Hindlimb muscle (tissue), 1 donor: ENCODE measurements around the gene PPP2R5C. TPM values are rescaled to one million over a fixed set of nuclear protein-coding genes. Genes with fewer than 3 reads are reported as not detected.
A peak's percentile ranks its signal among the peaks of the same experiment; 100 is the strongest.

Source experiments
- DNase-seq: peaks from one replicate; pipeline ENCODE4 v3.0.0-alpha.2; 2013
- polyA plus RNA-seq: library from polyadenylated mRNA; unstranded; fragments of 120-200 nt; gene quantifications from one replicate; pipeline ENCODE4 v1.2.1, GENCODE V29; 2013; ENCODE audit not compliant: insufficient read length

Gene PPP2R5C
- polyA plus RNA-seq, 1 donor = 62.3 TPM

DNA sequence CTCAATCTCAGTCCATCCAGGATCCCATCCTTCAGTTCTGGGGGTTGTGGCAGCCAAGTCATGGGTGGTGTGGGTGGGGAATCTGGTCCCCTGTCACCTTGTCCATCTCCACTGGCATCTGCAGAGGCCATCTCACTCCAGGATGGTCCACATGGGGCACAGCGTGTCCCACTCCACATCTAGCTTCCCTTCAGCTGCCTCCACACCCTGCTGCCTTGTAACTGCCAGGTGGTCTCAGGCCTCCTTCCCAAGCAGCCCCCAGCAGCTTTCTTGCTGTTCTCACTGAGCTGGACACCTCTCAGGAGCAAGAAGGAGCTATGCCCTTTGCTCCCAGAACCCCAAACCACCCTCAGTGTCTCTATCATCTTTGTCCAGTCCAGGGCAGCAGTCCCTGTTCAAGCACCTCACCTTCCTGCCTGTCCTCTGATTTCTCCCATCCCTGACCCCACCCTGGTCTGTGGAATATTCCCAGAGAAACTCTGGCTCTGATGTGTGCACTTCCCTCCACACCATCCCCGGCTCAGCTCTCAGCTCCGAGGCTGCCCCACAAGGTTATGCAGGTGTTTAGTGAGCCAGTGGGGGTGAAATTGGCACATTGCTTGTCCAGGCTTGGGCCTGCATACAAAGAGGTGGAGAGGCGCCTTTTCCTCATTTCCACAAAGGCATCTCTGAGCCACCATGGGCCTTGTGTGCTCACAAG, 189.2 kb downstream of the PPP2R5C start:
- DNase-seq = no peak

DNA sequence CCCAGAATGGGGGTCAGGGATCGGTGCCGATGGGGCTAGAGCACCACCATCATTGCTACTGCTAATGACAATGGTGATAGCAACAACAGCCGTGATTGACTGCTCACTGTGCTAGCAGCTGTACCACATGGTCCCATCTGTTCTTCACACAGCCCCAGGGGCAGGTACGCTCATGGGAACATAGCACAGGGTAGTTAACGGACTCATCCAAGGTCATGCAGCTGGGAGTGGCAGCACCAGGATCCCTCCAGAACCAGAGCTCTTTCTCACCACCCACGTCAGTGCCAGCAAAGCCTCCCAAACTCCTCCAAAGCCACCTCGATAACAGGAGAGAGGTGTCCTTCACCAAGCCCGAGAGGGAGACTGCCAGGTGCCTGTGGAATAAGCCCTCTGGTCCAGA, 191.6 kb downstream of the PPP2R5C start:
- no peak for DNase-seq

DNA sequence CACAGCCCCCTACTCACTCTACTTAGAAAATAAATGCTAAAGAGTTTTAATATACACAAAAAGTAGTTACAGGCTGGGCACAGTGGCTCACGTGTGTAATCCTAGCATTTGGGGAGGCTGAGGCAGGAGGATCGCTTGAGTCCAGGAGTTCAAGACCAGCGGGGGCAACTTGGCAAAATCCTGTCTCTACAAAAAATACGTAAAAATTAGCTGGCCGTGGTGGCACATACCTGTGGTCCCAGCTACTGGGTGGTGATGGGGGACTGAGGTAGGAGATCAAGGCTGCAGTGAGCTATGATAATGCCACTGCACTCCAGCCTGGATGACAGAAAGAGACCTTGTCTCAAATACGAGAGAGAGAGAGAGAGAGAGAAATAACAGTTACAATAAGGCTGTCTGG, 193.0 kb downstream of the PPP2R5C start:
- no peak for DNase-seq

DNA sequence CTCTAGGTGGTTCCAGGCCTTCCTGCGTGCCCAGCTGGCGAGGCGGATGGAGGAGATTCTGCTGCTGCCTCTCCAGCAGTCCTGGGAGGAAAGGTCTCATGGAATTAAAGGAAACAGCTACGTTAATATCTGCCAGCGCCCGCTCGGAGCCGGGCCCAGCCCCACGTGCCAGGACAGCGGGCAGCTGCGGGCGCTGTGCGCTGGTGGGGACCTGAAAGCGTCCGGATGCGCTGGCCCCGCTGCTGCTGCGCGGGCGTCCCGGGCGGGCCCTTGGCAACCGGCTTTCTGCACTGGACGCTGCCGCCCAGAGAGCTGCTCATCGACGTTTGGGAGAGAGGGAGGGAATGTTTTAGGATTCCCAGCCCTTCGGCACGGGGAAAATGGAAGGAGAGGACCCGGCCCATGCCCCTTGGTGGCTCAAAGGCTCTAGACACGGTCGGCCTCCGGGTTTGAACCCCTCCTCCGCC, 194.2 kb downstream of the PPP2R5C start:
- DNase-seq = no peak

DNA sequence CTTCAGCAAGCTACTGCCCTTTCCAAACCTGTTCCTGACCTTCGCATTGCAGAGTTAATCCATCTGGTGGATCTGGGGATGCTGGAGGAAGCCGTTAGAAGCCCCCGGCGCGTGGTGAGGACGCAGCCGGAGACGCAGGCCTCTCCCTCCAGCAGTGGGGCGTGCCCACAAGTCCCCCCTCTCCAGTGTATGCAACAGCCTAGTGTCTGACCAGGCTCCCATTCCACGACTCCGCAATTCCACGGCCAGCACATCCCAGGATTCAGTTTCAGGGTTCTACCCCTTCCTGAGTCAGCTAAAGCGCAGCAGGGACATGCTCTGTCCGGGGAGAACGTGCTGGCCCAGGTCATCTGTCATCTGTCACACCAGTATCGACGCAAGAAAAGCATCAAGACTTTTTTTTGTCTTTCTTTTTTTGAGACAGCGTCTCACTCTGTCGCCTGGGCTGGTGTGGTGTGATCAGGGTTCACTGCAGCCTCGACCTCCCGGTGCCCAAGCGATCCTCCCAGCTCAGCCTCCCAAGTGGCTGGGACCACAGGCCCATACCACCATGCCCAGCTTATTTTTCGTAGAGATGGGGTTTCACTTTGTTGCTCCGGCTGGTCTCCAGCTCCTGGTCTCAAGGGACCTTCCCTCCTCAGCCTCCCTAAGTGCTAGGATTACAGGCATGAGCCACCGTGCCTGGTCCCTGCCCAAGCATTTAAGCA, 194.8 kb downstream of the PPP2R5C start:
- no peak for DNase-seq

DNA sequence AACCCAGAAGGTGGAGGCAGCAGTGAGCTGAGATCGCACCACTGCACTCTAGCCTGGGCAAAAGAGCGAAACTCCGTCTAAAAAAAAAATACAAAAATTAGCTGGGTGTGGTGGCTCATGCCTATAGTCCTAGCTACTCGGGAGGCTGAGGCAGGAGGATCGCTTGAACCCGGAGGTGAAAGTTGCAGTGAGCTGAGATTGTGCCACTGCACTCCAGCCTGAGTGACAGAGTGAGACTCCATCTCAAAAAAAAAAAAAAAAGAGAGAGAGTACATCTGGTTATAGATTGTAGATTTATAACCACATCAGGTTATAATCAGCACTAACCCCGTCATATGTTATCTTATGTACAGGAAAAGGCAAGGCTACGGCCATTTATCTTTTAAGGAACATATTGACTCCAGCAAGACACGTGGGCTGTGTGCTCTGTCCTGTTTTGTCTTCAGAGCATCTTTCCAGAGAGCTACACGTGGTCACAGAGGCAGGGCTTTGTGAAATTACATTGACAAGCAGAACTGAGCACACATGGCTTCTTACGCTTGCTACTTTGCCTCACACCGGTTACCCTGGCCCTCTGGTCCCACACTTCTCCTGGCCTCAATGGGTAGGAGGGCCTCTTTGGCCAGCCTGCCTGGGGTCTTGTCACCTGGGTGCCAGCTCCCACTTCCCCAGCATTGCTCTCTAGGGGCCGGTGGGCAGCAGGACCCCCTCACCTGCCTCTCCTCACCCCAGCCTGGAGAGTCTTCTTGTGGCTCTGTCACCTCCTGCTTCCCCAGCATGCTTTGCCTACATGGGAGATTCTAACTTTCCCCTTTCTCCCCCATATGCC, 196.1 kb downstream of the PPP2R5C start:
- DNase-seq = no peak

DNA sequence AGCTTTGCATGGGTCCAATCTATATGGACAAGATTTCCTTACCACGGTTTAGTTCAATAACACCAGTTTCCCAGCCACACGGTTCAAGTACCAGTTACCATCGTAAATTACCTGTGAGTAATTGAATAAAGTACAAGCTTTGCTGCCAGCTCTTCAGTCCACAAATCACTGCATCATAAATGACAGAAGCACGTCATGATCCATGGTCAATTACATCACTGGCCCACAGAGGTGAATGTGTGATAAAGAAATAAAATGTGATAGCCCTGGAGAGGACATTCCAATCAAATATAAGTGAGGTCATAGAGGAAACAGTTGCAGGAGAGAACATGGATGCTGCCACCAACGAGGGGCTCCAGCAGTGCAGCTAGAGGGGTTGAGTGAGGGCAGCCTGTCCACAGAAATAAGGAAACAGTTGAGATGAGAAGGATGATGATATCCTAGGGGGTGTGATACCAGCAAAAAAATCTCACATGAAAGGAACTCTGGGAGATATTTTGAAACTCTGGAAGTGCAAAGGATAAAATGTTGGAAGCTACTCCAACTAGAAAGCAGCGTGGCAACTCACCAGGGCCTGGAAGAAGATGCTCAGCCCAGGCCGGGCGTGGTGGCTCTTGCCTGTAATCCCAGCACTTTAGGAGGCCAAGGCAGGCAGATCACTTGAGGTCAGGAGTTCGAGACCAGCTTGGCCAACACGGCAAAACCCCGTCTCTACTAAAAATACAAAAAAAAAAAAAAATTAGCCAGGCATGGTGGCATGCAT, 197.1 kb downstream of the PPP2R5C start:
- no peak for DNase-seq

DNA sequence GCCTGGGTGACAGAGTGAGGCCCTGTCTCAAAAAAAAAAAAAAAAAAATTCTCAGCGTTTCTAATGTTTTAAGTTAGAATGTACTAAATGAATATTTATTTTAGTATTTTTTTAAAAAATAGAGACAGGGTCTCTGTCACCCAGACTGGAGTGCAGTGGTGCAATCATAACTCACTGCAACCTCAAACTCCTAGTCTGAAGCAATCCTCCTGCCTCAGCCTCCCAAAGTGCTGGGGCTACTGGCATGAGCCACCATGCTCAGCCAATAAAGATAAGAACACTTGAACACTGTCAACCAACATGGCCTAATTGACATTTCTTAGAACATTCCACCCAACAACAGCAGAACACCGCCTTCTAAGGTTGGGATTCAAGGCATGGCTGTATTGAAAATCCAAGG, 197.8 kb downstream of the PPP2R5C start:
- DNase-seq = no peak

DNA sequence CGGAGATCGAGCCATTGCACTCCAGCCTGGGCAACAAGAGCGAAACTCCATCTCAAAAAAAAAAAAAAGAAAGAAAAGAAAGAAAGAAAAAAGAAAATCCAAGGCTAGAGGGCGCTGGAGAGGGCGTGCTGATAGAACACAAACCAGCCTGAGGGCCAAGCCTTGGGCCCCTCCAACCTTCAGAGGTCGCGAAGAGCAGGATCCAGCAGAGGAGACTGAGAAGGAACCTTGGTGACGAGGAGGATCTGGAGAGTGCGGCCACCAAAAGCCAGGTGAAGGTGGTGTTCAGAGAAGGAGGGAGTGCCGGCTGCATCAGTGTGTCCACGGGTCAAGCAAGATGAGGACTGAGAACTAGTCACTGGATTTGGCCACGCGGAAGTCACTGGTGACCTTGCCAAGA, 198.7 kb downstream of the PPP2R5C start:
- no peak for DNase-seq

DNA sequence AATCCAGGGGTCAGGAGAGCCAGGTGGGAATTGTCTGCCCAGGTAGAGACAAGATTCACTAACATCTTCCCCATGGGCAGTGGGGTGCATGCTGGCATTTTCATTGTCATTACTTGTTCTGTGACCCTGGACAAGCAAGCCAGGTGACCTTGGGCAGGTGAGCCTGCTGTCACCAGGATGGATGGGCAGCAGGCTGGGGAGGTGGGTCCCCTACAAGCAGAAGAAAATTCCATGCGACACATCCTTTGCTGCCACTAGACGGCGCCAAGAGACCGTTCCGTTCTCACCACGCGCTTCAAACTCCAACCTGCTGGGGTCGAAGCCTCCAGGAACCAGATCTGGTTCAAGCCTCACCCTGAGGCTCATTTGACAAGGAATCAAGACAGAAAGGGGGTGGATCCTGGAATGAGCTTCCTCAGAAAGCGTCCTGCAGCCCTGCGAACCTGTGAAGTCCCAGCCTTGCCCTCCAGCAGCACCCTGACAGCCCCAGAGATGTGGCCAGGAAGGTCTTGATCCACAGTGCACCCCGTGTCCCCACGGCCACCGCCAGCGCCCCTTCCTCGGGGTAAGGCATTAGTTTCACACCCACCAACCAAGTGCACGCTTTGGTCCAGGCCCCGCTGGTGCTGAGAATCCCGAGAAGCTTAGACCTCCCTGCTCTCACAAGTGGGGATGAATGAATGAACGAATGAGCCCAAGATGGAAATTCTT, 199.7 kb downstream of the PPP2R5C start:
- peak; percentile 80 for DNase-seq

DNA sequence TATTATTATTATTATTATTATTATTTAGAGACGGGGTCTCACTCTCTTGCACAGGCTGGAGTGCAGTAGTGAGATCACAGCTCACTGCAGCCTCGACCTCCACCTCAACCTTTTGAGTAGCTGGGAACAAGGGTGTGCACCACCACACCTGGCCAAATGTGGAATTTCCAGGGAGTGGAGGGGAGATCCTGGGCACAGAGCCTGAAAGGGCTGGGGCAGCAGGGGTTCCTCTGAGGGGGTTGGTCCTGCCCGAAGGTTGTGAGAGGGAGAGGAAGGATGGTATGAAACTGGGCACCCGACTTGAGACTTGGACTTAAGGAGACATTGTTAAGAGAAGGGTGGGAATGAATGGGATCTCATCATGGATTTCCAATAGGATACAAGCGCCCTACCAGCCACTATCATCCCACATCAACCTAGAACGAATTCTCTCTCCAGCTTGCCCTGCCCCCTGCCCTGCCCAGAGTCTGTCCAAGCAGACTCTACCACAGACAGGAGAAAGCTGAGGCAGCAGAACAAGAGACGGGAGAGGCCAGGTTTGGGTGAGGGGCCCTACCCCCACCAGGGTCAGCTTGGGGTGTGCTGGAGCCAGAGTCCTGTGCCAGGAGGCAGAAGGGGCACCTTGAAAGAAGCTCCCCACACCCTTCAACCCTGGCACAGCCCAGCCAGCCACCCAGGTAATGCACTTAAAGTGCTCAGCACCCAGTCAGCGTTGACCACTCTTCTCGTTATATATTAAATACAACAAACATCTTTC, 200.4 kb downstream of the PPP2R5C start:
- no peak for DNase-seq

DNA sequence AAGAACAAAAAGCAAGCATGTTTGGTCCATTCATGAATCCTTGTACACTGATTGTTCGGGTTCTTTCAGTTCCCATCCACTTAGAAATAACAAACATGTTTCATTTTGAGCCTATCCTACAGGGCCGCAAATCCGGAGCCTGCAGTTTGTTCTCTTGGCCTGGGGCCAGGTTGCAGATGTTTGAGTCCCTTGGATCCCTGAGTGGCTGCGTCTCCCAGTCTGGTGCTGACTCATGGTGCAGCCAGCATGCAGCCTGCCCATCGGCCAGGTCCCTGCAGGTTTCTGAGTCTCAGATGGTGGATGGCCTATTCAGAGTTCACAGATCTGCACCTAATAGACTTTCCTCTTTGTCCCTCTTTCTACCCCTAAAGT, 201.0 kb downstream of the PPP2R5C start:
- peak; percentile 49 for DNase-seq

DNA sequence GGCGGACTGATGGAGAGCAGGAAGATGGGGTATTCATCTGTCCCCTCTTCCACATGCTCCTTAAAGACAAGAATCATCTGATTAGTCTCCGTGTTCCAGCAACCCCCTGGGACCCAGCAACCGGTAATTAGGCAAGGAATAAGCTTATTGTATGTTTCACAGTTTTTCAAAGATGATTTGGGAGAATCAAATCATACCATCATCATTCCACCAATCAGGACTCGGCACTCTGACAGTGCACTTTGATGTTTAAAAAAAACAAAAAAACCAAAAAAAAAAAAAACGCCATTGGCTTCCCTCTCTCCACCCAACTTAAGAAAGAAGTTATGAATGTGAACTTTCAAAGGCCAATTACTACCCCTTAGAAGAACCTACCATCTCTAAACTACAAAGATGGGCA, 201.5 kb downstream of the PPP2R5C start:
- no peak for DNase-seq

DNA sequence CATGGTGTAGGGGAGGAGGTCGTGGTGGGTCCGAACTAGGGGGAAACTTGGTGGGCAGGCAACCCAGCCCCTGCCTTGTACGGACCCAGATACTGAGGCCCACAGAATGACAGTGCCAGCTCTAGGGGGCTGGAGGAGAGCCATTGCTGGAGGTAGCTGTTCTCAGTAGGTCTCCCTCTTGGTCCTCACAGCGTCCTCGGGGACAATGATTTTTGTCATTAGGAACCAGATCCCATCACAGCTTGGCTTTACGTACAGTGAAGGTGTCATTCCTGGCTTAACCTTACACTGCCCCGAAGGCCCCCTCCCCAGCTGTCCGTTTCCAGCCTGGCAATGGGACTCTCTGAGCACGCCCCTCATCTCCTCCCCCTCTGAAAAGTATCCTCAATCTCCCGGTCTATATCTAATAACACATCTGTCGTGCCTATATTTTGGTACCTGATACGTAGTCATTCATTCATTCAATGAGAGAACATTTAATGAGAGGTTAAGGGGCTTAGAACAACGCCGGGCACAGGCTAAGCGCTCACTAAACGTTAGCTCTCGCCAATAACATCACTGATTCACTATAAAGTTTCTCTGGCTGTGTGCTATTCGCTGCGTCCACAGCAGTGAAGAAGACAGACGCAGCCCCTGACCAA, 202.3 kb downstream of the PPP2R5C start:
- peak; percentile 22 for DNase-seq

DNA sequence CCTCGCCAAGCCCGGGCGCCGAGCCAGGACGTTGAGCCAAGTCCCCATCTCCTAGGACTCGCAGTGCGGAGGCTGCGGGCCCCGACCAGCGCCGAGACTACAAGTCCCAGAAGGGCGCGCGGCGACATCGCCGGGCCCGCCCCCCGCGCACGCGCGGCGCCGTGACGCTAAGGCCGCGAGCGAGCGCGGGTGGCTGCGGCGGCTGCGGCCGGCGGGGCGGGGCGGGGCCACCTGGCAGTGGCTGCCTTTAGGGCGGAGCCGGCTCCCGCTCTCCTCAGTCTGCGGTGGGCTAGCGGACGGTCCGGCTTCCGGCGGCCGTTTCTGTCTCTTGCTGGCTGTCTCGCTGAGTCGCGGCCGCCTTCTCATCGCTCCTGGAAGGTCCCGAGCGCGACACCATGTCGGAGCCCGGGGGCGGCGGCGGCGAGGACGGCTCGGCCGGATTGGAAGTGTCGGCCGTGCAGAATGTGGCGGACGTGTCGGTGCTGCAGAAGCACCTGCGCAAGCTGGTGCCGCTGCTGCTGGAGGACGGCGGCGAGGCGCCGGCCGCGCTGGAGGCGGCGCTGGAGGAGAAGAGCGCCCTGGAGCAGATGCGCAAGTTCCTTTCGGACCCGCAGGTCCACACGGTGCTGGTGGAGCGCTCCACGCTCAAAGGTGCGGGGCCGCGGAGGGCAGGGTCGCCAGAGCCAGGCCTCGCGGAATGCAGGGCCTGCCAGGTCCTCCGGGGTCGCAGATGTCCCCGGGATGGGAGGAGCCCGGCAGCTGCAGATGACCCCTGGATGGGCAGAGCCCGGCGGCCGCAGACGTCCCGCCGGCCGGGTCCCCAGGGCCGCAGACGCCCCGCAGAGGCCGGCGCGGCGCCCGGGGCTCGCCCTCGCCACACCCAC, 203.0 kb downstream of the PPP2R5C start, which contains the start of gene DYNC1H1:
DYNC1H1 (plus strand) TSS at position 277 of the 884 bp plus-strand sequence; CDS start at position 396, 119 bp downstream.
- peak; percentile 97 for DNase-seq

DNA sequence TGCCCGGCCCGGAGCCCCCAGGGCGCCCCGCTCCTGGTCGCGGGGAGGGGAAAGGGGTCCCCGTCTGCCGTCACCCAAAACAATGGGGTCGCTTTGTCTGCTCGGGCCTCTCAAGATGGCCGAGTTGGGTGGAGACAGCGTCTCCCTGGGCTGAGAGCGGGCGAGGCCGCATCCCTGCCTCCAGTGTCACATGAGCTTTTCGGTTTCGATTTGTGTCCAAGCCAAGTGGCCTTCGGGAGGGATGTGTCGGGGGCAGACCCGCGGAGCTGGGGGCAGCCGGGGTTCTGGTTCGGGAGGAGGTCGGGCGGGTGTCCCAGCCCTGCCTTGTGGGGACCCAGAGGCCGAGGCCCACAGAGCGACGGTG, 203.7 kb downstream of the PPP2R5C start:
- peak; percentile 70 for DNase-seq

DNA sequence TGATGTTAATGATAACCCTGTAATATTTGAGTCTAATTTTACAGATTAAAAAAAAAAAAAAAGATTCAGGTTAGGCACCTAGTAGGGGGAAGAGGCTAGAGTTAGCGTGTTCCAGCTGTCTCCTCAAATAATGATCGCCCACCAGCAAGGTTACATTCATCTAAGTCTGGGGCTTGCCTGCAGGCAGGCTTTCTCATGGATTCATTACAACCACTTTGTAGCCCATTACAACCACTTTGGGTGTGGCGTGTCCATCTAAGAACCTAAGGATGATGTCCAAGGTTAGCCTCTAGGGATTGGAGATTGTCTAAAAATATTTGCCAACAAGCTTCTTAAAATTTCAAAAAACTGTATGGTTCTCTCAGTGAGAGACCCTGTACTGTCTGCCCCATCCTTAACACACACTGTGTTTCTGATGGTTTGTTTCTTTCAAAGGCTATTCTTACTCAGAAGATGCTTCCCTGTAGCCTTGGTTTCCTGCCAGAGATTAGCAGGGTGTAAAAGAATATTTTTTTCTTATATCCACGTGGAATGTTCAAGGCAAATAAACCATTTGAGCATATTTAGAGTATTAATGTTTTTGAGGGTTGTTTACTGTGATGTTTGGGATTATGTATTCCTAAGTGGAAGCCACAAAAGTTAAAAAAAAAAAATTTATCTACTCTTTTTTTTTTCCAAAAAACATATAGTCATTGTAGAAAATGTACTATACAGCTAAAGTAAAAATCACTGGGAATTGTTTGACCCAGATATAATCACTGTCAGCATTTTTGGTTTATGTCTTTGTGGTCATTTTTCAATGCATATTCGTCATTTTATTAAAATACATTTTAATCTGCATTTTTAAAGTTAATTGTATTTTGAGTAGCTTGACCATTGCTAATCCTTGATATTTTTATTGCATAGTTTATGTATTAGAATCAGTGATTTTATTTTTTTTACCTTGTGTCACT, 204.5 kb downstream of the PPP2R5C start:
- peak; percentile 23 for DNase-seq

DNA sequence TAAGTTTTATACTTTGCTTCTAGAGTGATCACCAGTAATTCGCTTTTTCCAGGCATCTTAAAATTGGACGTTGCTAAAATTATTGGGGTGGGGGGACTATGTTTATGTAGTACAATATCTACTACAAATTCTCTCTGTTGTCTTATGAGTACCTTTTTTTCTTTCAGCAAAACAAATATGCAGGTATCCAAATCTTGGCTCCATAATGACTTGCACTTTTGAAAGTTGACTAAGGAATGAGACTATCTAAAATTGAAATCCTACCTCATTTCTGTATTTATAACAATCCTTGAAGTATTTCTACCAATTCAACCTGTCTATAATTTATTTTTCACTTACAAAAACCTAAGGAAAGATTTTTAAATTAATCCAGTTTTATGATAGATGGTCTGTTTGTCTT, 205.2 kb downstream of the PPP2R5C start:
- no peak for DNase-seq
